GM12878 (cell line): Measurements from ENCODE around the gene RTCA. TPM values are rescaled to one million over a fixed set of nuclear protein-coding genes. Genes with fewer than 3 reads are reported as not detected.

ENCODE experiments used
- ATAC-seq: fragments of 200-7000 bp; cut with Tn5 transposase; 3 replicates; pipeline ENCODE4 v1.9.1; 2020; ENCODE audit warnings: mild to moderate bottlenecking, moderate library complexity
- BruUV-seq: library from RNA; stranded (reverse); fragments of 400-500 nt; replicated peaks from 2 replicates; lab custom pipeline; 2021; lab: Mats Ljungman, UMichigan
- CTCF ChIA-PET: fragments of 300-600 bp; sonication (Branson Sonifier 250); formaldehyde crosslinking; extraction: SDS; loops from one replicate; lab custom pipeline; 2021; ENCODE audit warnings: inconsistent platforms; lab: Yijun Ruan, JAX
- POLR2A ChIA-PET: fragments of 350-600 bp; formaldehyde crosslinking; extraction: SDS; loops from one replicate; lab custom pipeline; 2021; ENCODE audit warnings: inconsistent platforms; lab: Charles Lee
- RAD21 ChIA-PET: fragments of 300-600 bp; sonication (Branson Sonifier 250); formaldehyde crosslinking; loops from one replicate; lab custom pipeline; 2023; ENCODE audit warnings: antibody characterized with exemption; ENCODE audit not compliant: unreplicated experiment; lab: Charles Lee
- SMC1A ChIA-PET: fragments of 300-600 bp; sonication (Branson Sonifier 250); formaldehyde crosslinking; loops from one replicate; lab custom pipeline; 2023; ENCODE audit not compliant: unreplicated experiment, uncharacterized antibody; lab: Charles Lee
- DNase-seq: peaks from one replicate; pipeline ENCODE4 v3.0.0-alpha.2; 2011; ENCODE audit warnings: low read depth, low spot score
- FAIRE-seq: peaks from 3 replicates; lab custom pipeline; 2011; peaks lifted over from hg19 to GRCh38; lab: Jason Lieb, UNC
- H2AFZ ChIP-seq: 2 replicates; pipeline ENCODE4 v1.6.0; 2011; ENCODE audit warnings: low read depth, low read length, control low read depth; ENCODE audit not compliant: control insufficient read depth
- H3K27ac ChIP-seq: 2 replicates; pipeline ENCODE4 v1.5.1; 2011; ENCODE audit warnings: control low read depth; ENCODE audit not compliant: control insufficient read depth, insufficient read depth
- H3K27me3 ChIP-seq, 2 experiments: replicated peaks in 1 of 2; 2 replicates each; pipeline versions ENCODE4 v1.6.0 to v1.6.1; 2011; ENCODE audit warnings: low read length in 1 of 2; ENCODE audit not compliant: control insufficient read depth in 2 of 2, insufficient read depth in 2 of 2
- H3K36me3 ChIP-seq, 2 experiments: 2 replicates each; pipeline ENCODE4 v1.5.1; 2011; ENCODE audit warnings: low read length in 1 of 2; ENCODE audit not compliant: control insufficient read depth in 2 of 2, insufficient read depth in 2 of 2
- H3K4me1 ChIP-seq: 2 replicates; pipeline ENCODE4 v1.6.1; 2011; ENCODE audit warnings: mild to moderate bottlenecking, low read length, moderate library complexity, mixed read lengths; ENCODE audit not compliant: control insufficient read depth, insufficient read depth
- H3K4me2 ChIP-seq: 2 replicates; pipeline ENCODE4 v1.6.0; 2011; ENCODE audit warnings: control low read depth; ENCODE audit not compliant: control insufficient read depth, insufficient read depth
- H3K4me3 ChIP-seq: fragments of 200-600 bp; sonication (generic); 2 replicates; pipeline ENCODE4 v1.5.1; 2016
- H3K79me2 ChIP-seq: 2 replicates; pipeline ENCODE4 v1.6.0; 2011; ENCODE audit warnings: low read length; ENCODE audit not compliant: control insufficient read depth, insufficient read depth
- H3K9ac ChIP-seq: 2 replicates; pipeline ENCODE4 v1.8.0; 2011; ENCODE audit warnings: low read length, control low read depth, mixed read lengths; ENCODE audit not compliant: control insufficient read depth, insufficient read depth
- H3K9me3 ChIP-seq: replicated peaks from 3 replicates; pipeline ENCODE4 v1.5.1; 2011; ENCODE audit warnings: mild to moderate bottlenecking, low read length; ENCODE audit not compliant: control insufficient read depth, insufficient read depth
- H4K20me1 ChIP-seq: 2 replicates; pipeline ENCODE4 v1.6.0; 2011; ENCODE audit not compliant: control insufficient read depth, insufficient read depth
- BMI1 ChIP-seq: fragments of 450-650 bp; IDR thresholded peaks from 2 replicates; pipeline ENCODE4 v1.6.1; 2016; ENCODE audit warnings: mild to moderate bottlenecking, moderate library complexity, borderline replicate concordance
- CUX1 ChIP-seq: IDR thresholded peaks from 2 replicates; pipeline ENCODE4 v1.6.1; 2012; ENCODE audit warnings: improper control_type of control experiment, low read depth, low read length; ENCODE audit not compliant: insufficient replicate concordance
- EGR1 ChIP-seq, 2 experiments: IDR thresholded peaks; 1 replicate in 1 of 2; 2 replicates in 1 of 2; pipeline ENCODE4 v1.6.1; 2011 to 2012; ENCODE audit warnings: low read depth in 2 of 2, low read length in 2 of 2, borderline replicate concordance in 1 of 2, mild to moderate bottlenecking in 1 of 2, moderate library complexity in 1 of 2
- KDM1A ChIP-seq: fragments of 200-600 bp; sonication (generic); IDR thresholded peaks from 2 replicates; pipeline ENCODE4 v1.6.1; 2016; ENCODE audit warnings: borderline replicate concordance
- NFXL1 ChIP-seq: fragments of 450-650 bp; IDR thresholded peaks from 2 replicates; pipeline ENCODE4 v1.6.1; 2017; ENCODE audit warnings: antibody characterized with exemption, mild to moderate bottlenecking, borderline replicate concordance
- SMARCA5 ChIP-seq: fragments of 450-650 bp; IDR thresholded peaks from 2 replicates; pipeline ENCODE4 v1.6.1; 2017; ENCODE audit warnings: mild to moderate bottlenecking
- TCF12 ChIP-seq: IDR thresholded peaks from 2 replicates; pipeline ENCODE4 v1.6.1; 2011; ENCODE audit warnings: low read depth, mild to moderate bottlenecking, low read length
- WGBS: methylation state at CpG from one replicate; pipeline ENCODE4 v1.1.6; 2016; ENCODE audit warnings: low lambda C conversion rate; ENCODE audit not compliant: insufficient replicate concordance, insufficient coverage; ENCODE audit errors: missing lambda C conversion rate; 5-methylcytosine and 5-hydroxymethylcytosine counted together
- in situ Hi-C: fragments of 300-500 bp; cut with MboI; formaldehyde crosslinking; loops from 9 replicates; pipeline ENCODE4 v1.14.3; 2018; ENCODE audit warnings: mixed read lengths
- intact Hi-C: fragments of 100-400 bp; cut with micrococcal nuclease; formaldehyde crosslinking; loops from one replicate; pipeline ENCODE4 v1.14.2; 2022; ENCODE audit not compliant: unreplicated experiment
- polyA plus RNA-seq, 11 experiments: library from polyadenylated mRNA; depleted of rRNA in 4 of 11; unstranded in 6 of 11; stranded (reverse) in 5 of 11; fragments of >200 nt; fragmentation: Nextera tagmentation in 4 of 11; fragmentation: Illumina TruSeq in 1 of 11; extraction: Ambion mirVana in 4 of 11; extraction: Trizol in 1 of 11; gene quantifications; 1 replicate in 1 of 11; 2 replicates in 10 of 11; pipeline versions ENCODE4 v1.2.1 to v1.2.3, GENCODE V29; 2011 to 2016; ENCODE audit warnings: inconsistent platforms in 2 of 11, missing spikeins in 2 of 11, low read depth in 1 of 11
- total RNA-seq, 4 experiments: library from RNA; depleted of rRNA in 3 of 4; stranded (reverse); fragments of >200 nt in 3 of 4; fragmentation: Illumina TruSeq in 1 of 4; extraction: Trizol in 1 of 4; gene quantifications; 2 replicates each; pipeline versions ENCODE4 v1.2.1 to v1.2.3, GENCODE V29; 2013 to 2021

Gene RTCA
- total and polyA plus RNA-seq, 10 of the 15 experiments (the other 5 are each of a cell fraction or from before 2014, with no cell fraction given), result 10.3 to 63.5 (median 37.3) TPM

- no peak for DNase-seq
- H3K27ac ChIP-seq, result peak overlapping the region; percentile 79
- H2AFZ ChIP-seq, result peak overlapping the region; percentile 99
- in situ Hi-C loops (no loop called here), intact Hi-C loops (loop anchor here (5.0 kb wide), 1 partner anchor 212 kb away; a partner anchor contains a TSS)
- H3K9ac ChIP-seq, result peak overlapping the region; percentile 92
- H3K79me2 ChIP-seq, result peaks cover 19% of the 10 kb centered on the region
- H3K36me3 ChIP-seq, result no peaks in the 10 kb centered on the region
- 16% methylated on average over 12 of the region's 12 CpGs for WGBS
- RAD21 ChIA-PET, result interaction anchor here (0.9 to 1.7 kb wide), 6 partner anchors 9 to 398 kb away, joined by 3 to 14 read pairs (median 4); partner anchors contain the start of gene RTCA
- H3K27me3 ChIP-seq, result no peaks in the 10 kb centered on the region
- peaks cover 3% of the 10 kb centered on the region; the same call in 1 of the 2 replicates for H3K4me1 ChIP-seq
- H4K20me1 ChIP-seq, result no peaks in the 10 kb centered on the region
- H3K4me3 ChIP-seq, result peak overlapping the region; percentile 94
- SMC1A ChIA-PET, result interaction anchor here (1.0 to 4.3 kb wide), 7 partner anchors 14 to 116 kb away, joined by 3 to 32 read pairs (median 3); partner anchors contain the start of genes RTCA, SASS6 and TRMT13
- ATAC-seq, result peak; percentile 13
- peak overlapping the region; percentile 90 for H3K4me2 ChIP-seq
- no peaks in the 10 kb centered on the region for H3K9me3 ChIP-seq
- TSS peak; percentile 89 for BruUV-seq
- peak; percentile 9; the same call in 1 of the 2 replicates for TF ChIP-seq SMARCA5
- TF ChIP-seq TCF12, result no peak
- no peak for TF ChIP-seq EGR1 (IDR thresholded peaks at IDR 0.05; ENCODE audit: borderline replicate concordance in 1 of 2, low read depth in 2 of 2, low read length in 2 of 2)
- POLR2A ChIA-PET, result interaction anchor here (0.5 to 3.5 kb wide), 5 partner anchors 9 to 487 kb away, joined by 3 to 24 read pairs (median 5); partner anchors contain the start of genes RTCA and SLC35A3
- FAIRE-seq, result no peak
- CTCF ChIA-PET, result interaction anchor here (1.0 to 2.5 kb wide), 4 partner anchors 17 to 210 kb away, joined by 3 to 14 read pairs (median 4); partner anchors contain the start of gene RTCA
Measured at GRCh38 chr1:100249155-100249536, 16.9 kb upstream of the RTCA start.

GRCh38 chr1:100249537-100250257 lies 16.3 kb upstream of the RTCA start, which contains the start of gene DBT:
DBT (minus strand) TSS chr1:100249834; CDS start chr1:100249820, 14 bp downstream.
- in situ Hi-C loops (no loop called here), intact Hi-C loops (loop anchor here (5.0 kb wide), 1 partner anchor 212 kb away; a partner anchor contains a TSS)
- no peaks in the 10 kb centered on the region for H3K27me3 ChIP-seq
- FAIRE-seq, result peak; percentile 97
- H3K36me3 ChIP-seq, result no peaks in the 10 kb centered on the region
- no peaks in the 10 kb centered on the region for H3K9me3 ChIP-seq
- BruUV-seq, result no TSS peak
- SMC1A ChIA-PET, result interaction anchor here (0.6 to 4.3 kb wide), 8 partner anchors 14 to 210 kb away, joined by 3 to 32 read pairs (median 3); partner anchors contain the start of genes RTCA, SASS6 and TRMT13
- peaks cover 3% of the 10 kb centered on the region; the same call in 1 of the 2 replicates for H3K4me1 ChIP-seq
- H2AFZ ChIP-seq, result peak within 1 kb of the TSS; percentile 99
- H3K4me3 ChIP-seq, result peak within 1 kb of the TSS; percentile 94
- 1% methylated on average over 31 of the region's 31 CpGs for WGBS
- CTCF ChIA-PET, result interaction anchor here (0.9 to 2.5 kb wide), 5 partner anchors 16 to 210 kb away, joined by 3 to 14 read pairs (median 4); partner anchors contain the start of gene RTCA
- RAD21 ChIA-PET, result interaction anchor here (0.6 to 1.7 kb wide), 7 partner anchors 9 to 399 kb away, joined by 3 to 14 read pairs (median 3); partner anchors contain the start of gene RTCA
- H3K27ac ChIP-seq, result peak within 1 kb of the TSS; percentile 79
- ATAC-seq, result peak; percentile 100
- H3K79me2 ChIP-seq, result peaks cover 19% of the 10 kb centered on the region
- DNase-seq, result peak; percentile 84
- peak within 1 kb of the TSS; percentile 90 for H3K4me2 ChIP-seq
- H3K9ac ChIP-seq, result peak within 1 kb of the TSS; percentile 92
- POLR2A ChIA-PET, result interaction anchor here (0.5 to 3.5 kb wide), 6 partner anchors 10 to 280 kb away, joined by 3 to 24 read pairs (median 4); partner anchors contain the start of genes RTCA and SLC35A3
- H4K20me1 ChIP-seq, result no peaks in the 10 kb centered on the region
- TF ChIP-seq KDM1A, result no peak
- no peak for TF ChIP-seq CUX1
- no peak for TF ChIP-seq NFXL1
- TF ChIP-seq BMI1, result no peak
